22Rv1 (cell line): ENCODE results near the gene MNAT1.

Experiments
- H3K27ac ChIP-seq: fragments of 450-650 bp; 2 replicates; pipeline ENCODE4 v1.5.1; 2017
- CTCF ChIP-seq: fragments of 450-650 bp; IDR thresholded peaks from 2 replicates; pipeline ENCODE4 v1.5.1; 2017; ENCODE audit warnings: mild to moderate bottlenecking
- ZFX ChIP-seq: fragments of 450-650 bp; IDR thresholded peaks from 2 replicates; pipeline ENCODE4 v1.6.1; 2017; ENCODE audit warnings: antibody characterized with exemption, borderline replicate concordance

The MNAT1 gene

GRCh38 chr14:60734465-60735242 lies at the start of gene MNAT1:
TSS of gene MNAT1 (plus strand) at chr14:60734761. CDS start at chr14:60734863, 102 bp downstream.
- peak within 1 kb of the TSS; percentile 64 for H3K27ac ChIP-seq
- TF ChIP-seq ZFX (no peak), CTCF (no peak)

- no peak overlapping the region for H3K27ac ChIP-seq
- TF ChIP-seq ZFX (no peak), CTCF (no peak)
Measured at GRCh38 chr14:60686865-60687264, 47.7 kb upstream of the MNAT1 start.

GRCh38 chr14:60691383-60692113 lies 43.0 kb upstream of the MNAT1 start:
- no peak overlapping the region for H3K27ac ChIP-seq
- no peak for TF ChIP-seq ZFX
- TF ChIP-seq CTCF = no peak

GRCh38 chr14:60695327-60695726 lies 39.2 kb upstream of the MNAT1 start:
- no peak overlapping the region for H3K27ac ChIP-seq
- TF ChIP-seq ZFX = no peak
- TF ChIP-seq CTCF = no peak

GRCh38 chr14:60700598-60700997 lies 34.0 kb upstream of the MNAT1 start:
- H3K27ac ChIP-seq = no peak overlapping the region
- no peak for TF ChIP-seq ZFX
- no peak for TF ChIP-seq CTCF

- TF ChIP-seq ZFX = no peak
- no peak for TF ChIP-seq CTCF
- no peak overlapping the region for H3K27ac ChIP-seq
Measured at GRCh38 chr14:60705100-60705499, 29.5 kb upstream of the MNAT1 start.

DNA sequence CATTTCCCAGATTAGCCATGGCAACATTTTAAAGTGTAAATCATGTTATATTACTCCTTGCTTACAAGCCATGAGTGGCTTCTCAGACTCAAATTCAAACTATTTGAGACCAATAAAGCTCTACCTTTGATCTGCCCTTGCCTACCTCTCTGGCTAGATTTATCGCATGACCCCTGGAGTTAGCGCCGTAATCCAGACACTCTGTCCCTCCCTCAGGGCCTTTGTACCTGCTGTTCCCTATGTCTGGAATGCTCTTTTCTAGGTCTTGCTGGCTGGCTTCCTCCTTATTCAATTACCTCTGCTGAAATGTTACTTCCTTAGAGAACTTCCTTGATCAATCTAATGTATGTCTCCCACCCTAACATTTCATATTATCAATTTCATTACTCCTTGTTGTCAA lies 26.7 kb upstream of the MNAT1 start:
- no peak for TF ChIP-seq CTCF
- TF ChIP-seq ZFX = no peak

More for the DNA sequence above, 26.7 kb upstream of the MNAT1 start:
- no peak overlapping the region for H3K27ac ChIP-seq
